ENCODE data around the gene ARRB1. TPM values are rescaled to one million over a fixed set of nuclear protein-coding genes. Genes with fewer than 3 reads are reported as not detected.

Gene ARRB1
- total and polyA plus RNA-seq, 10 donors = 11.6 to 139 (median 78.1) TPM

DNA sequence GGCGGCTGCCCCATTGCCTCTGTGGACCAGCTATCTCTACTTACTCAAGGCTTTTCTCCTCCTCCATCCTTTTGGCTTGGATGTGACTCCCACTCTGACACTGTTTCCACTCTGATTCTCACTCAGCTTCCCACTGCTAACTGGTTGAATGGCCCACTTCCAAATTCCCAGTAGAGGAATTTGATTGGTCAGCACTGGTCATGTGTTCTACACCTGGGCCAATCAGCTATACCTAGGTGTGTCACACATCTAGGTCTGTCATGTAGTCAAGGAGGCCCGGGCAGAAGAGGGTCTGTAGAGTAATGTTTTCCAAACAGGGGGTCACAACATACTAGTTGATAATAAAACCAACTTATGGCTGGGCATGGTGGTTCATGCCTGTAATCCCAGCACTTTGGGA is 57.6 kb downstream of the ARRB1 start:
- Histone ChIP-seq H3K4me1 (peaks cover 0 to 47% (median 20%) of the 10 kb centered on the region in 6 donors), H3K27ac (peak overlapping the region in 2 of 8 donors; percentile 26 to 29), H3K4me3 (no peak overlapping the region), H3K9me3 (no peaks in the 10 kb centered on the region), H3K27me3 (replicated peaks in 1 of 7) (no peaks in the 10 kb centered on the region), H3K36me3 (peaks cover 0 to 46% (median 11%) of the 10 kb centered on the region in 6 donors)
- TF ChIP-seq POLR2AphosphoS5 (IDR thresholded peaks at IDR 0.05) = no peak
- TF ChIP-seq POLR2A (IDR thresholded peaks at IDR 0.05) = no peak
- TF ChIP-seq, protein P1, sequence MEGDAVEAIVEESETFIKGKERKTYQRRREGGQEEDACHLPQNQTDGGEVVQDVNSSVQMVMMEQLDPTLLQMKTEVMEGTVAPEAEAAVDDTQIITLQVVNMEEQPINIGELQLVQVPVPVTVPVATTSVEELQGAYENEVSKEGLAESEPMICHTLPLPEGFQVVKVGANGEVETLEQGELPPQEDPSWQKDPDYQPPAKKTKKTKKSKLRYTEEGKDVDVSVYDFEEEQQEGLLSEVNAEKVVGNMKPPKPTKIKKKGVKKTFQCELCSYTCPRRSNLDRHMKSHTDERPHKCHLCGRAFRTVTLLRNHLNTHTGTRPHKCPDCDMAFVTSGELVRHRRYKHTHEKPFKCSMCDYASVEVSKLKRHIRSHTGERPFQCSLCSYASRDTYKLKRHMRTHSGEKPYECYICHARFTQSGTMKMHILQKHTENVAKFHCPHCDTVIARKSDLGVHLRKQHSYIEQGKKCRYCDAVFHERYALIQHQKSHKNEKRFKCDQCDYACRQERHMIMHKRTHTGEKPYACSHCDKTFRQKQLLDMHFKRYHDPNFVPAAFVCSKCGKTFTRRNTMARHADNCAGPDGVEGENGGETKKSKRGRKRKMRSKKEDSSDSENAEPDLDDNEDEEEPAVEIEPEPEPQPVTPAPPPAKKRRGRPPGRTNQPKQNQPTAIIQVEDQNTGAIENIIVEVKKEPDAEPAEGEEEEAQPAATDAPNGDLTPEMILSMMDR (IDR thresholded peaks at IDR 0.05 in 8 of 11, conservative IDR thresholded peaks at IDR 0.05 in 3 of 11) = no peak
- DNase-seq = no peak
- 84 to 98% (median 91%) methylated on average over 2 of the region's 2 CpGs for WGBS, 5 donors
- intact Hi-C loops (cut with DNase I; ENCODE audit: low total_unique reads) = no loop called here

- H3K4me1 ChIP-seq = peaks cover 0 to 50% (median 20%) of the 10 kb centered on the region in 6 donors
- peak in 1 of 3 donors; percentile 5 for TF ChIP-seq POLR2AphosphoS5 (IDR thresholded peaks at IDR 0.05)
- TF ChIP-seq, protein P1 (IDR thresholded peaks at IDR 0.05 in 8 of 11, conservative IDR thresholded peaks at IDR 0.05 in 3 of 11) = no peak
- TF ChIP-seq POLR2A (IDR thresholded peaks at IDR 0.05) = no peak
- no peak for DNase-seq
- WGBS, 5 donors = 67 to 78% (median 73%) methylated on average over 3 of the region's 3 CpGs
- intact Hi-C loops (cut with DNase I; ENCODE audit: low total_unique reads) = no loop called here
- H3K27me3 ChIP-seq (replicated peaks in 1 of 7) = no peaks in the 10 kb centered on the region
- H3K4me3 ChIP-seq = no peak overlapping the region
- H3K27ac ChIP-seq = peak overlapping the region in 1 of 8 donors; percentile 29
- peaks cover 0 to 55% (median 11%) of the 10 kb centered on the region in 6 donors for H3K36me3 ChIP-seq
- no peaks in the 10 kb centered on the region for H3K9me3 ChIP-seq
These were observed 58.5 kb downstream of the ARRB1 start for GRCh38 chr11:75292943-75293342.

GRCh38 chr11:75291741-75292140 is 59.7 kb downstream of the ARRB1 start:
- TF ChIP-seq, protein P1 (IDR thresholded peaks at IDR 0.05 in 8 of 11, conservative IDR thresholded peaks at IDR 0.05 in 3 of 11) = no peak
- TF ChIP-seq POLR2AphosphoS5 (IDR thresholded peaks at IDR 0.05) = peak in 1 of 3 donors; percentile 12
- no peaks in the 10 kb centered on the region for H3K9me3 ChIP-seq
- H3K36me3 ChIP-seq = peaks cover 0 to 66% (median 14%) of the 10 kb centered on the region in 6 donors
- peaks cover 0 to 61% (median 20%) of the 10 kb centered on the region in 6 donors for H3K4me1 ChIP-seq
- H3K4me3 ChIP-seq = no peak overlapping the region
- H3K27me3 ChIP-seq (replicated peaks in 1 of 7) = no peaks in the 10 kb centered on the region
- no peak for DNase-seq
- 86 to 95% (median 90%) methylated on average over 6 of the region's 6 CpGs for WGBS, 5 donors
- intact Hi-C loops (cut with DNase I; ENCODE audit: low total_unique reads) = no loop called here
- H3K27ac ChIP-seq = no peak overlapping the region

DNA sequence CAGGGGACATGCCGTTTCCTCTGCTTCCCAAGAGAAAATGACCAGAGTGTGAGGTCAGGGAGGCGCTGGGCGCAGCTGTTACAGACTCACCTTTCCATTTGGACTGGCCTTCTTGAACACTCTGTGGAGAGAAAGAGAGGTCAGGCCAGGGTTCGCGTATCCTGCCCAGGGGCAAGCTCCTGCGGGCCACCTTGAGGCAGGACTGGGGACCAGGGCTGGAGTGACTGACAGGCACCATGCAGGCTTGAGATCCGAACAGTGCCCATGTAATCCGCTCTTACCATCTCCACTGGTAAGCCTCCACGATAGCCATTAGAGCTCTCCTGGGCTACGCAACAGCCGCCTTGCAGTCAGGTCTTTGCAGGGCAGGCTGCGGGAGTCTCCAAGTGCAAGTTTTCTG is 61.5 kb downstream of the ARRB1 start:
- Histone ChIP-seq H3K4me3 (no peak overlapping the region), H3K27ac (no peak overlapping the region), H3K9me3 (no peaks in the 10 kb centered on the region), H3K36me3 (peaks cover 0 to 66% (median 15%) of the 10 kb centered on the region in 6 donors), H3K4me1 (peaks cover 0 to 69% (median 20%) of the 10 kb centered on the region in 6 donors), H3K27me3 (replicated peaks in 1 of 7) (no peaks in the 10 kb centered on the region)
- WGBS, 5 donors = 86 to 96% (median 91%) methylated on average over 10 to 12 of the region's 12 CpGs
- intact Hi-C loops (cut with DNase I; ENCODE audit: low total_unique reads) = no loop called here
- TF ChIP-seq POLR2A (IDR thresholded peaks at IDR 0.05) (no peak), POLR2AphosphoS5 (IDR thresholded peaks at IDR 0.05) (no peak)
- TF ChIP-seq, protein P1 (IDR thresholded peaks at IDR 0.05 in 8 of 11, conservative IDR thresholded peaks at IDR 0.05 in 3 of 11) = no peak
- DNase-seq = no peak

All from spleen (tissue), 11 donors.